ENCODE results near the gene CYTH4.
"Not testable (repeated sequence)": the region's sequence is repeated elsewhere in the genome, so short reads cannot be mapped to it uniquely, and the experiment has no call there.

Gene CYTH4

GRCh38 chr22:37282385-37282677 is at the start of gene CYTH4:
Gene CYTH4 (plus strand): TSS chr22:37282508. CDS start chr22:37282570, 62 bp downstream.
- peak; percentile 81 for DNase-seq

GRCh38 chr22:37233371-37233750 is 48.9 kb upstream of the CYTH4 start:
- DNase-seq: not testable (repeated sequence)

GRCh38 chr22:37233751-37234631 is 48.3 kb upstream of the CYTH4 start:
- DNase-seq: no peak

- no peak for DNase-seq
Measured at GRCh38 chr22:37234736-37235711, 47.3 kb upstream of the CYTH4 start.

- no peak for DNase-seq
Measured at GRCh38 chr22:37235897-37236607, 46.3 kb upstream of the CYTH4 start.

- DNase-seq: no peak
Measured at GRCh38 chr22:37237371-37238268, 44.7 kb upstream of the CYTH4 start.

- no peak for DNase-seq
Measured at GRCh38 chr22:37239336-37240239, 42.7 kb upstream of the CYTH4 start.

GRCh38 chr22:37240240-37240940 is 41.9 kb upstream of the CYTH4 start:
- DNase-seq: no peak

- DNase-seq: no peak
Measured at GRCh38 chr22:37240941-37241320, 41.4 kb upstream of the CYTH4 start.

GRCh38 chr22:37241351-37242142 is 40.8 kb upstream of the CYTH4 start:
- no peak for DNase-seq

- peak; percentile 87 for DNase-seq
Measured at GRCh38 chr22:37242395-37242918, 39.9 kb upstream of the CYTH4 start.

- no peak for DNase-seq
Measured at GRCh38 chr22:37243402-37244113, 38.8 kb upstream of the CYTH4 start.

- peak; percentile 88 for DNase-seq
Measured at GRCh38 chr22:37244114-37244921, 38.0 kb upstream of the CYTH4 start, which contains the start of gene RAC2. Gene RAC2 (minus strand): TSS chr22:37244269. CDS start chr22:37244148, 121 bp downstream.

GRCh38 chr22:37244922-37245722 is 37.2 kb upstream of the CYTH4 start:
- no peak for DNase-seq

GRCh38 chr22:37245740-37246139 is 36.6 kb upstream of the CYTH4 start:
- no peak for DNase-seq

- no peak for DNase-seq
Measured at GRCh38 chr22:37248251-37248650, 34.1 kb upstream of the CYTH4 start.

- no peak for DNase-seq
Measured at GRCh38 chr22:37249986-37250385, 32.3 kb upstream of the CYTH4 start.
